CD14-positive monocyte (primary cell): ENCODE measurements around the gene RACK1. TPM values are rescaled to one million over a fixed set of nuclear protein-coding genes. Genes with fewer than 3 reads are reported as not detected.
"Not testable (repeated sequence)": the region's sequence is repeated elsewhere in the genome, so short reads cannot be mapped to it uniquely, and the experiment has no call there.

Experiments used
- DNase-seq, 3 donors: peaks; one replicate each; pipeline ENCODE4 v3.0.0-alpha.2; 2011 to 2022
- H2AFZ ChIP-seq: 2 replicates; pipeline ENCODE4 v1.6.0; 2012; ENCODE audit warnings: mild to moderate bottlenecking, low read depth, low read length, inconsistent platforms; ENCODE audit not compliant: insufficient read depth, poor library complexity, severe bottlenecking
- H3K27ac ChIP-seq, 2 donors: 1 replicate in 1 of 2; 2 replicates in 1 of 2; pipeline ENCODE4 v1.5.1; 2012 to 2013; ENCODE audit warnings: low read length in 2 of 2, control low read depth in 1 of 2, inconsistent platforms in 1 of 2, low read depth in 1 of 2, mild to moderate bottlenecking in 1 of 2
- H3K27me3 ChIP-seq, 2 donors: one replicate each; pipeline versions ENCODE4 v1.6.0 to v1.6.1; 2011 to 2013; ENCODE audit warnings: low read length in 2 of 2; ENCODE audit not compliant: control insufficient read depth in 2 of 2, insufficient read depth in 2 of 2
- H3K36me3 ChIP-seq, 2 donors: replicated peaks in 1 of 2; 1 replicate in 1 of 2; 2 replicates in 1 of 2; pipeline versions ENCODE4 v1.5.1 to v1.6.1; 2012 to 2013; ENCODE audit warnings: low read length in 2 of 2, control low read depth in 1 of 2, inconsistent platforms in 1 of 2, mild to moderate bottlenecking in 1 of 2; ENCODE audit not compliant: insufficient read depth in 2 of 2, control insufficient read depth in 1 of 2
- H3K4me1 ChIP-seq, 2 donors: 1 replicate in 1 of 2; 2 replicates in 1 of 2; pipeline versions ENCODE4 v1.5.1 to v1.6.1; 2012 to 2013; ENCODE audit warnings: low read length in 2 of 2, control low read depth in 1 of 2, inconsistent platforms in 1 of 2, mild to moderate bottlenecking in 1 of 2, moderate library complexity in 1 of 2; ENCODE audit not compliant: insufficient read depth in 2 of 2, control insufficient read depth in 1 of 2
- H3K4me2 ChIP-seq: replicated peaks from 2 replicates; pipeline ENCODE3; 2012; ENCODE audit warnings: low read length, moderate library complexity, mild to moderate bottlenecking; ENCODE audit not compliant: poor library complexity, severe bottlenecking; ENCODE audit errors: extremely low read depth
- H3K4me3 ChIP-seq, 3 experiments: fragments of 200-600 bp in 1 of 3; sonication (generic) in 1 of 3; replicated peaks in 1 of 3; 1 replicate in 2 of 3; 2 replicates in 1 of 3; pipeline ENCODE4 v1.5.1; 2011 to 2013; ENCODE audit warnings: low read length in 3 of 3, mild to moderate bottlenecking in 3 of 3, control low read depth in 2 of 3, low read depth in 2 of 3, inconsistent platforms in 1 of 3, moderate library complexity in 1 of 3
- H3K79me2 ChIP-seq: 2 replicates; pipeline ENCODE4 v1.6.0; 2012; ENCODE audit warnings: mild to moderate bottlenecking, control low read depth, inconsistent platforms, low read length, moderate library complexity; ENCODE audit not compliant: insufficient read depth
- H3K9ac ChIP-seq: 2 replicates; pipeline ENCODE4 v1.6.0; 2017; ENCODE audit warnings: low read length, mild to moderate bottlenecking; ENCODE audit not compliant: insufficient read depth, poor library complexity, severe bottlenecking
- H3K9me3 ChIP-seq, 2 donors: replicated peaks in 1 of 2; 1 replicate in 1 of 2; 2 replicates in 1 of 2; pipeline versions ENCODE4 v1.5.1 to v1.6.1; 2012 to 2013; ENCODE audit warnings: low read length in 2 of 2, control low read depth in 1 of 2; ENCODE audit not compliant: control insufficient read depth in 1 of 2, insufficient read depth in 1 of 2
- H4K20me1 ChIP-seq: 2 replicates; pipeline ENCODE4 v1.6.0; 2012; ENCODE audit warnings: mild to moderate bottlenecking, low read length, control low read depth, moderate library complexity; ENCODE audit not compliant: insufficient read depth
- H3K27ac Mint-ChIP-seq, 7 donors: one replicate each; pipeline ENCODE4 v1.8.0; 2020; ENCODE audit warnings: mild to moderate bottlenecking in 7 of 7, mixed read lengths in 7 of 7, moderate library complexity in 6 of 7, inconsistent platforms in 2 of 7
- H3K27me3 Mint-ChIP-seq, 3 donors: one replicate each; pipeline ENCODE4 v1.8.0; 2021 to 2022; ENCODE audit warnings: low read depth in 3 of 3, mild to moderate bottlenecking in 3 of 3, mixed read lengths in 3 of 3, moderate library complexity in 3 of 3, inconsistent platforms in 1 of 3
- H3K36me3 Mint-ChIP-seq, 2 donors: one replicate each; pipeline ENCODE4 v1.8.0; 2020; ENCODE audit warnings: mixed read lengths in 2 of 2, inconsistent platforms in 1 of 2, mild to moderate bottlenecking in 1 of 2
- H3K4me1 Mint-ChIP-seq: one replicate; pipeline ENCODE4 v1.8.0; 2020; ENCODE audit warnings: mild to moderate bottlenecking, mixed read lengths
- H3K4me3 Mint-ChIP-seq, 2 donors: one replicate each; pipeline ENCODE4 v1.8.0; 2020; ENCODE audit warnings: mild to moderate bottlenecking in 2 of 2, mixed read lengths in 2 of 2, moderate library complexity in 1 of 2
- H3K9me3 Mint-ChIP-seq, 7 donors: one replicate each; pipeline ENCODE4 v1.8.0; 2020 to 2022; ENCODE audit warnings: mixed read lengths in 7 of 7, mild to moderate bottlenecking in 6 of 7, moderate library complexity in 6 of 7, inconsistent platforms in 2 of 7
- WGBS: methylation state at CpG from one replicate; pipeline ENCODE4 v1.1.5; 2013; ENCODE audit warnings: missing lambda C conversion rate; ENCODE audit not compliant: insufficient coverage; 5-methylcytosine and 5-hydroxymethylcytosine counted together
- intact Hi-C, 2 donors: fragments of 100-400 bp; cut with micrococcal nuclease; formaldehyde crosslinking; loops; one replicate each; pipeline versions ENCODE4 v1.15.0 to v1.15.1; 2023
- polyA minus RNA-seq: library from RNA; depleted of rRNA, polyadenylated mRNA; stranded (reverse); fragments of >200 nt; gene quantifications from 2 replicates; pipeline ENCODE4 v1.2.3, GENCODE V29; 2012
- polyA plus RNA-seq, 3 donors: library from polyadenylated mRNA; depleted of rRNA in 1 of 3; unstranded in 2 of 3; stranded (reverse) in 1 of 3; fragments of 300-500 nt in 2 of 3; fragments of >200 nt in 1 of 3; fragmentation: Illumina TruSeq in 2 of 3; gene quantifications; 1 replicate in 2 of 3; 2 replicates in 1 of 3; pipeline ENCODE4 v1.2.3, GENCODE V29; 2012 to 2021
- total RNA-seq, 12 experiments: library from RNA in 1 of 12; stranded (reverse) in 1 of 12; fragments of 120-200 nt in 1 of 12; gene quantifications; one replicate each; pipeline ENCODE4 v1.2.4 and lab custom pipeline; 2013 to 2026; ENCODE audit warnings: mixed read lengths in 6 of 12, inconsistent platforms in 1 of 12
- TF ChIP-seq, protein P1 (sequence below): fragments of 200-600 bp; IDR thresholded peaks from one replicate; pipeline ENCODE4 v1.8.0; 2022; ENCODE audit warnings: antibody characterized with exemption, mild to moderate bottlenecking

Gene RACK1
- 3,868 TPM for total RNA-seq (2013)
- 1,000 to 10,000 TPM; 1,150 to 2,356 (median 1,195) TPM for polyA plus RNA-seq
- 3,121 and 5,415 TPM in 2 replicates for polyA minus RNA-seq
- 483 to 1,372 (median 935) reads per million in 11 experiments for total RNA-seq (lab: John Stamatoyannopoulos, UW)

DNA sequence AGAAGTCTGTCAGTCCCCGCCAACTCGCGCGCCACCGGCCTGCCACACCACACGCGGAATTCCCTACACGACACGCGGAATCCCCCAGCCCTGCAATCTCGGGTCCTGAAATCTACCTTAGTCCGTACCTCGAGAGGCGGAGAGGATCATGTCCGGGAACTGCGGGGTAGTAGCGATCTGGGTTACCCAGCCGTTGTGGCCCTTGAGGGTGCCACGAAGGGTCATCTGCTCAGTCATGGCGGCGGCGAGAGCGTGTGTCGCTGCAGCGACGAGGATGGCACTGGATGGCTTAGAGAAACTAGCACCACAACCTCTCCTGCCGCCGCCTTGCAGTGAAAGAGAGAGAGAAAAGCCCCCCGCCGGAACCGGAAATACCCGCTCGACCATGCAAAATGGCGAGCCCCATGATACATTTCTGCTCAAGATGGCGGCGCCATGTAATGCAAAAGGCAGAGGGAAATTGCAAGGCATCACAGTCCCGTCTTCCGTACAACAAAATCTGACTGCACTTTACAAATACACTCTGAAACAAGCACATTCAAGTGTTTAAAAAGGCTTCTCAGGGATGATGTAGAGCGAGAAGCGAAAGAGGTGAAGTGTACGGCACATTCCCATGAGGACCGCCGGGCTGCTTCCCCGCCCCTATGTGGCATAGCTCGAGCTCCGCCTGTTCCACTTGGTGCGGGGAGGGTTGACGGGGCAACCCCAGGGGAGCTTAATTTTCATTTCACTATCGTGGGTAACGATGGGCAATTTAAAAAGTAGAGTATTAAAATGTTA is at the start of gene RACK1:
Gene RACK1 (minus strand): TSS at position 343 of the 780 bp plus-strand sequence. CDS start 106 bp downstream, at position 237.
- peak; percentile 82 to 87 (median 84) for DNase-seq
- H3K36me3 ChIP-seq: peaks cover 32 to 34% of the 10 kb centered on the region in 2 donors
- peaks cover 91% of the 10 kb centered on the region for H3K79me2 ChIP-seq
- Mint-ChIP-seq H3K4me3 (peak within 1 kb of the TSS; percentile 95 to 97), H3K27ac (peak within 1 kb of the TSS; percentile 97 to 99 (median 98)), H3K36me3 (peaks cover 34 to 40% of the 10 kb centered on the region in 2 donors), H3K4me1 (peaks cover 53% of the 10 kb centered on the region), H3K27me3 (peaks cover 0 to 2% (median 0%) of the 10 kb centered on the region in 3 donors), H3K9me3 (peaks cover 0 to 4% (median 0%) of the 10 kb centered on the region in 7 donors)
- H3K27ac ChIP-seq: peak within 1 kb of the TSS; percentile 90 to 95
- intact Hi-C loops: loop anchor here (2.0 to 10.0 kb wide), 3 partner anchors 17 to 749 kb away; partner anchors contain the start of genes CNOT6 (in 1 of the 2), TRIM41 (in 1 of the 2) and TRIM52 (in 1 of the 2)
- peaks cover 51% of the 10 kb centered on the region for H4K20me1 ChIP-seq
- H3K9ac ChIP-seq: peak within 1 kb of the TSS; percentile 94
- H3K4me3 ChIP-seq: peak within 1 kb of the TSS; percentile 93 to 96 (median 93)
- TF ChIP-seq, protein P1, sequence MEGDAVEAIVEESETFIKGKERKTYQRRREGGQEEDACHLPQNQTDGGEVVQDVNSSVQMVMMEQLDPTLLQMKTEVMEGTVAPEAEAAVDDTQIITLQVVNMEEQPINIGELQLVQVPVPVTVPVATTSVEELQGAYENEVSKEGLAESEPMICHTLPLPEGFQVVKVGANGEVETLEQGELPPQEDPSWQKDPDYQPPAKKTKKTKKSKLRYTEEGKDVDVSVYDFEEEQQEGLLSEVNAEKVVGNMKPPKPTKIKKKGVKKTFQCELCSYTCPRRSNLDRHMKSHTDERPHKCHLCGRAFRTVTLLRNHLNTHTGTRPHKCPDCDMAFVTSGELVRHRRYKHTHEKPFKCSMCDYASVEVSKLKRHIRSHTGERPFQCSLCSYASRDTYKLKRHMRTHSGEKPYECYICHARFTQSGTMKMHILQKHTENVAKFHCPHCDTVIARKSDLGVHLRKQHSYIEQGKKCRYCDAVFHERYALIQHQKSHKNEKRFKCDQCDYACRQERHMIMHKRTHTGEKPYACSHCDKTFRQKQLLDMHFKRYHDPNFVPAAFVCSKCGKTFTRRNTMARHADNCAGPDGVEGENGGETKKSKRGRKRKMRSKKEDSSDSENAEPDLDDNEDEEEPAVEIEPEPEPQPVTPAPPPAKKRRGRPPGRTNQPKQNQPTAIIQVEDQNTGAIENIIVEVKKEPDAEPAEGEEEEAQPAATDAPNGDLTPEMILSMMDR: no peak
- H2AFZ ChIP-seq: peak within 1 kb of the TSS; percentile 87
- no peaks in the 10 kb centered on the region for H3K27me3 ChIP-seq
- no peaks in the 10 kb centered on the region for H3K9me3 ChIP-seq
- H3K4me2 ChIP-seq: peak within 1 kb of the TSS; percentile 99
- H3K4me1 ChIP-seq: peaks cover 53 to 64% of the 10 kb centered on the region in 2 donors
- under 1% methylated on average over 37 of the region's 50 CpGs for WGBS

DNA sequence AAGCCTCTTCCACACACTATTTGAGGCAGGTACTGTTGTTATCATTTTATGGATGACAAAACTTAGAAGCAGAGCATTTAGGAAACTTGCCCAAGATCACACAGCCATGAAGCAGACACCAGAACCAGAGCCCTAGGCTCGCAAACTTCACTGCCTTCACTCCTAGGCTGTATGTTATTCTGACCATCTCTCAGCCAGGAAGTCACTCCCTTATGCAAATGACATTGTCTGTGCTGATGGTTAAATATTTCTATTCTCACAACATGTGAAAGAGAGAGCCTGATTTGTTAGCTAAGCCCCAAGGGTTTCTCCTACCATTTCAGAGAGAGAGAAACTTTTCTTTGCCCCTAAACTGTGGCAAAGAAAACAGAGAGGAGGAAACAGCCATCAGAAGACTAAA is 43.6 kb upstream of the RACK1 start:
- H3K27me3 Mint-ChIP-seq, intact Hi-C loops, H3K4me1 Mint-ChIP-seq, H3K36me3 Mint-ChIP-seq, H3K9me3 Mint-ChIP-seq, H3K4me3 Mint-ChIP-seq, H3K27me3 ChIP-seq, H3K79me2 ChIP-seq, H3K36me3 ChIP-seq, H3K27ac ChIP-seq, H4K20me1 ChIP-seq, H3K9ac ChIP-seq, H3K4me2 ChIP-seq, H3K4me1 ChIP-seq, H3K9me3 ChIP-seq, H3K4me3 ChIP-seq, DNase-seq, H2AFZ ChIP-seq: not testable (repeated sequence)
- peak overlapping the region in 1 of 7 donors; percentile 52 for H3K27ac Mint-ChIP-seq
- WGBS: no CpG with 5 or more reads among the region's 1 CpG

DNA sequence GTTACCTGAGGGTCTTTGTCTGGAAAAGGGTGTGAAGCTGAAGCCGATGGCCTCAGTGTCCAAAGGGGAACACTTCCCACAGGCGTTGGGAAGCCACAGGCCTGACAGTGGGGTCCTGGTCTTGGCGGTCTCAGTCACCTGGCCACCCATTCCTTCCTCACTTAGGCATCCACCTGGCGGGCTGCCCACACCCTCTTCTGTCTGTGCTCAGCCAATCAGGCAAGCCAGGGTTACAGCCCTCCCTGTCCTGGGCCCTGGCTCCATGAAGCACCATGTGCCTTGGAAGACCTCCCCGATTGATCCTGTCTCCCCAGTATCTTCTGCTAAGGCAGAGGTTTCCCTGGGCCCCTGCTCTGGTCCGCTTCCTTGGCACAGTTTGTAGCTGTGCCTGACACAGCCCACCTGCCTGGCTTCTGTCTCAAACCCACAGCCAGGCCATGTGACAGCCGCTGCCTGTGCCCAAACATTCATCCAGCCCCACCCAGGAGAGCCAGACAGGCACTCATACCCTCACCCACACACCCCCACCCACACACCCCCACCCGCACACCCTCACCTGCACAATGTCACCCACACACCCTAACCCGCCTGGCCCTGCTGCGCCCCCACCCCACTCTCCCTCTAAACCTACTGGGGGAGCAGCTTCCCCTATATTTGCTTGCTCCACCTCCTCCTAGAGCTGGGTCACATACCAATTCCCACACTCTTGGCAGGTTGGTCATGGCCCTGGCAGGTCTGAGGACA is 42.4 kb upstream of the RACK1 start:
- H3K36me3 ChIP-seq, H3K27ac Mint-ChIP-seq, H3K4me3 Mint-ChIP-seq: not testable (repeated sequence)

More for the DNA sequence above, 42.4 kb upstream of the RACK1 start:
- H3K9ac ChIP-seq, H3K9me3 Mint-ChIP-seq, intact Hi-C loops, H4K20me1 ChIP-seq, H3K27me3 ChIP-seq, H3K36me3 Mint-ChIP-seq, DNase-seq, H3K9me3 ChIP-seq, H3K79me2 ChIP-seq, H3K27ac ChIP-seq, H2AFZ ChIP-seq, H3K27me3 Mint-ChIP-seq, H3K4me1 ChIP-seq, H3K4me1 Mint-ChIP-seq, H3K4me2 ChIP-seq, H3K4me3 ChIP-seq: not testable (repeated sequence)
- 86% methylated on average over 6 of the region's 10 CpGs for WGBS
